GM12878 (cell line): ENCODE data around the gene INPP5D. TPM values are rescaled to one million over a fixed set of nuclear protein-coding genes. Genes with fewer than 3 reads are reported as not detected.

Source experiments
- BMI1 ChIP-seq: fragments of 450-650 bp; IDR thresholded peaks from 2 replicates; pipeline ENCODE4 v1.6.1; 2016; ENCODE audit warnings: mild to moderate bottlenecking, moderate library complexity, borderline replicate concordance
- CEBPB ChIP-seq, 2 experiments: fragments of 150-350 bp in 1 of 2; IDR thresholded peaks; 2 replicates each; pipeline ENCODE4 v1.6.1; 2012 to 2014; ENCODE audit warnings: low read depth in 2 of 2, low read length in 2 of 2, borderline replicate concordance in 1 of 2, inconsistent platforms in 1 of 2
- GABPA ChIP-seq: IDR thresholded peaks from 2 replicates; pipeline ENCODE4 v1.6.1; 2014; ENCODE audit warnings: antibody characterized with exemption, low read depth, mild to moderate bottlenecking, inconsistent platforms
- HSF1 ChIP-seq: fragments of 150-350 bp; IDR thresholded peaks from 2 replicates; pipeline ENCODE4 v1.6.1; 2014; ENCODE audit warnings: mild to moderate bottlenecking, low read depth, low read length
- IKZF1 ChIP-seq: fragments of 450-650 bp; conservative IDR thresholded peaks from 2 replicates; pipeline ENCODE4 v1.6.1; 2017; ENCODE audit warnings: antibody characterized with exemption, mild to moderate bottlenecking
- IRF5 ChIP-seq: fragments of 450-650 bp; IDR thresholded peaks from 2 replicates; pipeline ENCODE4 v1.6.1; 2017; ENCODE audit warnings: borderline replicate concordance
- MLLT1 ChIP-seq: fragments of 450-650 bp; IDR thresholded peaks from 2 replicates; pipeline ENCODE4 v1.6.1; 2016; ENCODE audit warnings: mild to moderate bottlenecking
- NFIC ChIP-seq: IDR thresholded peaks from 2 replicates; pipeline ENCODE4 v1.6.1; 2012; ENCODE audit warnings: low read depth, mild to moderate bottlenecking, inconsistent platforms, low read length, moderate library complexity
- PAX8 ChIP-seq: fragments of 450-650 bp; IDR thresholded peaks from 2 replicates; pipeline ENCODE4 v1.6.1; 2017; ENCODE audit warnings: mild to moderate bottlenecking, moderate library complexity
- PML ChIP-seq: IDR thresholded peaks from 2 replicates; pipeline ENCODE4 v1.6.1; 2012; ENCODE audit warnings: low read length, inconsistent platforms
- RELA ChIP-seq: fragments of 450-650 bp; IDR thresholded peaks from 2 replicates; pipeline ENCODE4 v1.8.0; 2014; ENCODE audit warnings: borderline replicate concordance; ENCODE audit not compliant: partially characterized antibody
- SKIL ChIP-seq: fragments of 450-650 bp; IDR thresholded peaks from 2 replicates; pipeline ENCODE4 v1.6.1; 2017; ENCODE audit warnings: mild to moderate bottlenecking, low read depth, inconsistent platforms; ENCODE audit not compliant: poor library complexity, severe bottlenecking
- SRF ChIP-seq, 2 experiments: IDR thresholded peaks; 2 replicates each; pipeline ENCODE4 v1.6.1; 2011; ENCODE audit warnings: low read depth in 2 of 2, low read length in 2 of 2, mild to moderate bottlenecking in 1 of 2, moderate library complexity in 1 of 2
- TBL1XR1 ChIP-seq: IDR thresholded peaks from 2 replicates; pipeline ENCODE4 v1.6.1; 2012; ENCODE audit warnings: low read depth, low read length, improper control_type of control experiment
- ZBTB33 ChIP-seq: fragments of 450-650 bp; IDR thresholded peaks from 2 replicates; pipeline ENCODE4 v1.6.1; 2017; ENCODE audit warnings: mild to moderate bottlenecking
- polyA plus RNA-seq, 11 experiments: library from polyadenylated mRNA; depleted of rRNA in 4 of 11; unstranded in 6 of 11; stranded (reverse) in 5 of 11; fragments of >200 nt; fragmentation: Nextera tagmentation in 4 of 11; fragmentation: Illumina TruSeq in 1 of 11; extraction: Ambion mirVana in 4 of 11; extraction: Trizol in 1 of 11; gene quantifications; 1 replicate in 1 of 11; 2 replicates in 10 of 11; pipeline versions ENCODE4 v1.2.1 to v1.2.3, GENCODE V29; 2011 to 2016; ENCODE audit warnings: inconsistent platforms in 2 of 11, missing spikeins in 2 of 11, low read depth in 1 of 11
- total RNA-seq, 4 experiments: library from RNA; depleted of rRNA in 3 of 4; stranded (reverse); fragments of >200 nt in 3 of 4; fragmentation: Illumina TruSeq in 1 of 4; extraction: Trizol in 1 of 4; gene quantifications; 2 replicates each; pipeline versions ENCODE4 v1.2.1 to v1.2.3, GENCODE V29; 2013 to 2021
- TF ChIP-seq, protein P1 (sequence below): fragments of 450-650 bp; formaldehyde crosslinking; IDR thresholded peaks from 2 replicates; pipeline ENCODE4 v1.4.0; 2022; ENCODE audit warnings: mild to moderate bottlenecking, moderate library complexity

The INPP5D gene
- total and polyA plus RNA-seq, 10 of the 15 experiments (the other 5 are each of a cell fraction or from before 2014, with no cell fraction given) = 11.8 to 139 (median 88.8) TPM

GRCh38 chr2:233100192-233100998 is 40.3 kb downstream of the INPP5D start (continued):
- TF ChIP-seq PAX8 (no peak), NFIC (peak; percentile 89), CEBPB (IDR thresholded peaks at IDR 0.05; ENCODE audit: borderline replicate concordance in 1 of 2, low read depth in 2 of 2, low read length in 2 of 2) (0 out of 4 replicates have a peak, but pooled peaks of 1 of the 2 experiments have one; percentile 39), IRF5 (no peak), IKZF1 (peak; percentile 99), ZBTB33 (no peak; the same call in 1 of the 2 replicates), PML (peak; percentile 63), BMI1 (peak; percentile 46; the same call in 1 of the 2 replicates), GABPA (no peak), TBL1XR1 (no peak; the same call in 1 of the 2 replicates), SKIL (peak; percentile 88), RELA (no peak), MLLT1 (peak; percentile 70; the same call in 1 of the 2 replicates), HSF1 (no peak), SRF (IDR thresholded peaks at IDR 0.05; ENCODE audit: low read depth in 2 of 2, low read length in 2 of 2) (0 out of 4 replicates have a peak, but pooled peaks of 1 of the 2 experiments have one; percentile 62)
- TF ChIP-seq, protein P1, sequence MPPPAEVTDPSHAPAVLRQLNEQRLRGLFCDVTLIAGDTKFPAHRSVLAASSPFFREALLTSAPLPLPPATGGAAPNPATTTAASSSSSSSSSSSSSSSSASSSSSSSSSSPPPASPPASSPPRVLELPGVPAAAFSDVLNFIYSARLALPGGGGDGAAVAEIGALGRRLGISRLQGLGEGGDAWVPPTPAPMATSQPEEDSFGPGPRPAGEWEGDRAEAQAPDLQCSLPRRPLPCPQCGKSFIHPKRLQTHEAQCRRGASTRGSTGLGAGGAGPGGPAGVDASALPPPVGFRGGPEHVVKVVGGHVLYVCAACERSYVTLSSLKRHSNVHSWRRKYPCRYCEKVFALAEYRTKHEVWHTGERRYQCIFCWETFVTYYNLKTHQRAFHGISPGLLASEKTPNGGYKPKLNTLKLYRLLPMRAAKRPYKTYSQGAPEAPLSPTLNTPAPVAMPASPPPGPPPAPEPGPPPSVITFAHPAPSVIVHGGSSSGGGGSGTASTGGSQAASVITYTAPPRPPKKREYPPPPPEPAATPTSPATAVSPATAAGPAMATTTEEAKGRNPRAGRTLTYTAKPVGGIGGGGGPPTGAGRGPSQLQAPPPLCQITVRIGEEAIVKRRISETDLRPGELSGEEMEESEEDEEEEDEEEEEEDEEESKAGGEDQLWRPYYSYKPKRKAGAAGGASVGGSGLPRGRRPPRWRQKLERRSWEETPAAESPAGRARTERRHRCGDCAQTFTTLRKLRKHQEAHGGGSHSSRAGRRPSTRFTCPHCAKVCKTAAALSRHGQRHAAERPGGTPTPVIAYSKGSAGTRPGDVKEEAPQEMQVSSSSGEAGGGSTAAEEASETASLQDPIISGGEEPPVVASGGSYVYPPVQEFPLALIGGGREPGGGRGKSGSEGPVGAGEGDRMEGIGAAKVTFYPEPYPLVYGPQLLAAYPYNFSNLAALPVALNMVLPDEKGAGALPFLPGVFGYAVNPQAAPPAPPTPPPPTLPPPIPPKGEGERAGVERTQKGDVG = no peak
